CD4-positive, alpha-beta T cell treated with Interleukin-2 at 100 ng/mL for 4 hours (primary cell): Measurements from ENCODE around the gene CIT.

Experiments
- DNase-seq: peaks from one replicate; pipeline ENCODE4 v3.0.0-alpha.2; 2020; ENCODE audit warnings: low spot score

Gene CIT

GRCh38 chr12:119804011-119804641 is 73.0 kb downstream of the CIT start:
- no peak for DNase-seq

DNA sequence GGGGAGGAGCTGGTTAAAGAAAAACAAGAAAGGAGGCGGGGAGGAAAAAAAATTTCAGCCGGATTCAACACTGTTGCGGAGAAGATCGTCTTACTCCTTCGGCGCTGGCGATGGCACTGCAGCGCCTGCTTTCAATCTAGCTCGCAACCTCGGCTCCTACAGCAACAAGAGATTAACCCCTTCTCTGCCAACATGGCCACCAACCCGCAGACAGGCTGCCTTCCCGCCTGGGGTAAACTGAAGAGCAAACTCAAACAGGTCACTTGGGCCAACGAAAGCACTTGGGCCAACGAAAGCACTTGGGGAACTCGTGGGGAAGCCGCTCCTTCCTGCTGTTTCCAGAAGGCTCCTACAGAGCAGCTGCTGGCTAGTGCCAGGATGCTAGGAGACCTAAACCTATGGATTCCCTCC is 73.7 kb downstream of the CIT start:
- no peak for DNase-seq

DNA sequence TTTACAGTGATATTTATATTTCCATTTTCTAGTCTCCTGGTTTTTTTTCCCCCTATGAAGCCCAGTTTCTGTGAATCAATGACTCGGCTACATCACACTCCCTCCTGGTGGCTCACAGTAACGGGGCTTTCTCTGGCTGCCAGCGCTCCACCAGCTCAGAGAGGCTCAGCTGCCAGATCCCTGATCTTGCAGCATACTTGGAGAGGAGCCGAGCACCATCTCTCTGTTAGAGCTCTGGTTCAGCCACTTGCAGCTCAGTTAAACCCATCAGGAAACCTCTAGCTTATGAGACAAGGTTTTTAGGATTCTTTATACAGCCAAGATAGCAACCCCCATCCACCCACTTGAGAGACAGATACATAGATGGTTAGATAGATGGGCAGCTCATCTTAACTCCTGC is 74.6 kb downstream of the CIT start:
- DNase-seq, result no peak

DNA sequence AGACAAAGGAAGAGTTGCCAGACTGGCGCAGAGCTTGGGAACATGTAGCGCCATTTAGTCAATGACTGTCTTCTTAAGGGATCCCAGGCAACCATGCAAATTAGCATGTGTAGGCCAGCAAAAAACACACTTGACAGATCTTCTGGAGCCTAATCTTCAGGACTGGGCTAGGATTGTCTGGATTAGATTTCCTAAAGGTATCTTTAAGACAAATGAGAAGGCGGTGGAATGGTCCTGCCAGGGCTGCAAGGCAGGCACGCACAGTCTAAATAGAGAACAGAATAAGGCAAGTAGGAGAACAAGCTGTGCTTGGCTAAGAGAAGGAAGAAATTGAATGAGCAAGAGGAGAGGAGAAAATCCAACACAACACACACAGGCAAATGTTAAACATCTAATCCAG is 80.0 kb downstream of the CIT start:
- DNase-seq, result no peak

DNA sequence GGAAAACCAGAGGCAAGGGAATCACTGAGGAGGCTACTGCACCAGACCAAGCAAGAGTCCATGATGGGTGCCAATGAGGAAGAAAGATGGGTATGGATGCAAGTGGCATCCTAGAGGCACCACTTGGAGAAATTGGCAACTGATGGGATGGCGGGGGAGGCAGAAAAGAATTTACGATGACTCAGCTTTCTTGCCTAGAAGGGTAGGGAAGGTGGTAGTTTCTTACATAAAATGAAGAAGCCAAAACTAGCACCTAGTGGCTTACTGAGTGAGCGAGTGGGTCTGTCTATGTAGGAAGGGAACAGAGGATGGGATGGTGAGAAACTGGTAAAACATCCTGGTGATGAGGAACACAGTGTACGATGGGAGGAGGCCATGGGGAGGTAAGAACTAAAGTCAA is 80.8 kb downstream of the CIT start:
- DNase-seq, result no peak

- no peak for DNase-seq
Observed at GRCh38 chr12:119791453-119791852, 85.7 kb downstream of the CIT start.

- no peak for DNase-seq
Observed at GRCh38 chr12:119788786-119789185, 88.3 kb downstream of the CIT start.

DNA sequence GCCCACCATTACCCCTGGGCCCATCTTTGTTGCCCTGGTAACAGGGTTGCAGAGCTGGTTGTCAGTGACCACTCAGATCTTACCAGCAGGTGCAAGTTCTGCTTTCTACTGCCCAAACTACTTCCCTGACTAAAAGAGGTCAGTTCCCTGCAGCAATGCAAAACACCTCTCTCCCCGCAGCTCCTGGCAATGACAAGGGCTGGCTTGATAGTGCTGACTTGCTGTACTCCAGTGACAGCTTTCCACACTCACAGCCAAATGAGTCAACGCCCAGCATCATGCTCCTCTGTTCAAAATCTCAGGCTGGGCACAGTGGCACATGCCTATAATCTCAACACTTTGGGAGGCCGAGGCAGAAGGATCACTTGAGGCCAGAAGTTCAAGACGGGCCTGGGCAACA is 90.6 kb downstream of the CIT start:
- DNase-seq, result no peak

GRCh38 chr12:119784673-119785072 is 92.4 kb downstream of the CIT start:
- DNase-seq, result no peak

DNA sequence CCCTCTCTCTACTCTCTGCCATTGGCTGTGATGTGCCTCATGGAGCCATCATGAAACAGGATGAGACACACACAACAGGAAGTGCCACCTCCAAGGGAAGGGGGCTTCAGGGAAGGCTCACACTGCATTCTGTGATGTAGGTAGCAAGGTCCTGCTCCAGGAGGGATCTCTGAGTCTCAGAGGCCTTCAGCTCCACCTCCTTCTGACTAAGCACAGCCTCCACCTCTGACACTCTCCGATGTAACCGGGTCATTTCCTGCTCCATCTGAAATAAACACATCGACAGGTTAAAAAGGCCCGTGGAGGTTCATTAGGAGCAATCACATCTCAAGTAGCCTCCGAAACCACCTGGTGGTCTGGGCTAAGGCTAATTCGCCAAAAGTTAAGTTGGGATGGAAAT is 93.3 kb downstream of the CIT start:
- DNase-seq, result no peak

- DNase-seq, result no peak
Observed at GRCh38 chr12:119781804-119782203, 95.3 kb downstream of the CIT start.

GRCh38 chr12:119780786-119781434 is 96.2 kb downstream of the CIT start:
- DNase-seq, result no peak

- no peak for DNase-seq
Observed at GRCh38 chr12:119775246-119775895, 101.7 kb downstream of the CIT start.

DNA sequence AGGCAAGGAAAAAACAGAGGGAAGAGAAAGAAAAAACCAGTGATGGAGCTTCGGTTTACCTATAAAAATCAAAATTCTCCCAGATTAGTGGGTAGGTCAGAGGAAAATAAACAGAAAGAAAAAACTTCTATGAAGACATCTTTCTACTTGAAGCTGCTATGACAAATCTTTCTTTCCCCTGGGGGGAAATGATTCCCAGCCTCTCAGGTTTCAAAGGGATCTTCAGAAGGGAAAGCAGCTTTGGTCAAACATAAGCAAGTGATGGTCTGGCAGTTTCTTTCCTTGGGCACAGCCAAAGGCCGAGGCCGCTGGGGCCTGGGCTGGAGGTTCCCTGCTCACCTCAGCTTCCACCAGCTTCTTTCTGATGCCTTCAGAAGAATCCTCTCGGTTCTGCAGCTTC is 104.7 kb downstream of the CIT start:
- DNase-seq, result no peak

- no peak for DNase-seq
Observed at GRCh38 chr12:119770146-119770545, 107.0 kb downstream of the CIT start.

DNA sequence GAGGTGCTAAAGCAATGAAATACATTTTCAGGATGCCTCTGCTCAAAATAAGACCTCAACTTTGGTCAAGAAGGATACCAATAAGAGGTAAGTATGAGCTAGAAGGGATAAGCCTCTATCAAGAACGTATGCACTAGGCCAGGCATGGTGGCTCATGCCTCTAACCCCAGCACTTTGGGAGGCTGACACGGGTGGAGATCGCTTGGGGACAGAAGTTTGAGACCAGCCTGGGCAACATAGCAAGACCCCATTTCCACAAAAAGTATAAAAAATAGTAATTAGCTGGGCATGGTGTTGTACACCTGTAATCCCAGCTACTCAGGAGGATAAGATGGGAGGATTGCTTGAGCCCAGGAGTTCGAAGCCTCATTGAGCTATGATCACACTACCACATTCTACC is 114.5 kb downstream of the CIT start:
- DNase-seq, result no peak

DNA sequence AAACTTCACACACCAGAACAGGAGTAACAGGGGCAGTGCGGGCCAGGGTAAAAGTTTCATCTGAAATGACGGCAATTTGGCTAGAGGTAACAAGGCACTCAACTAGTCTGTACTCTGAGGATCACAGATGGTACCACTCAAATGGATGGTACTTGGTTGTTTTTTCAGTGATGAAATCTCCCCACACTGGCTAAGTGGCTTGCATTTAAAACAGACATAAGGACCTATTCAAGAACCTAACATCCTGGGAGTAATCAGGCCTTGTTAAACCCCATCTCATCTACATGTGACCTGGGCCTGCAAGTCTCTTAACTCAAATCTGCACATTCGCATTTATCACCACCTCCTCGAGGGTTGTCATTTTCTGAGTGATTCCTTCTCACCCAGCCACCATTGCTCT is 118.4 kb downstream of the CIT start:
- DNase-seq, result no peak

DNA sequence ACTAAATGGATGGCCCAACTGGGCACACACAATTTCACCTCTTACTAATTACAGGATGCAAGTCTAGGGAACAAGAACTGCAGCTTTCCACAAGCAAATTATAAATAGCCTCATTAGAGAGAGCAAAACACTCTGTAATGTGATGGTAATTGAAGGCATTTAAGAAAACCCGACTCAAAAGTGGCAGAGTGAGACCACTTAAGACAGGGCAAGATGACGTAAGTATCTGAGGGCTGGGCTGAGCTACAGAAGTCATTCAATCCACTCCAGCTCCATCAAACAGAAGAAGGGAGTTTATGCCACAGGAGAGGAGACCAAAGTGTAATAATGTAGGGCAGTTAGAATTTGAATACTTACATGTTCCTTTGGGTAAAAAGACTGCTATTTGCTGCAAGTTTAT is 118.9 kb downstream of the CIT start:
- DNase-seq, result no peak

DNA sequence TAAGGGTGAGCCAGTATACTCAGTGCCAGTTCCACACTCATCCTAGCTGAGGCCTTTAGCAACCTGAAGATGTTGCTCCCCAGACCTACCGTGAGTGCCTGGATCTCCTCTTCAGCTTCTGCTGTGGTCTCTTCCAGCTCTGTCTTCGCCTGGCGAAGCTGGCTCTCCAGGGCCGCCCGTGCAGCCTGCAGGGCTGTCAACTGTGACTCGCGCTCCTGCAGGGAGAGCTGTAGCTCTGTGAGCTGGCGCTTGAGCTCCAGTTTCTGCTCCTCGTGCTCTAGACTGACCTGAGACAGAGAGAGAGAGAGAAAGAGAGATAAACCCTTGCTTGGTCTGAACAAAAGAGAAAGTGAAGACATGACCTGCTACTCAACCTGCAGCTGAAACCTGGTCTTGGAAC is 125.2 kb downstream of the CIT start:
- DNase-seq, result no peak

DNA sequence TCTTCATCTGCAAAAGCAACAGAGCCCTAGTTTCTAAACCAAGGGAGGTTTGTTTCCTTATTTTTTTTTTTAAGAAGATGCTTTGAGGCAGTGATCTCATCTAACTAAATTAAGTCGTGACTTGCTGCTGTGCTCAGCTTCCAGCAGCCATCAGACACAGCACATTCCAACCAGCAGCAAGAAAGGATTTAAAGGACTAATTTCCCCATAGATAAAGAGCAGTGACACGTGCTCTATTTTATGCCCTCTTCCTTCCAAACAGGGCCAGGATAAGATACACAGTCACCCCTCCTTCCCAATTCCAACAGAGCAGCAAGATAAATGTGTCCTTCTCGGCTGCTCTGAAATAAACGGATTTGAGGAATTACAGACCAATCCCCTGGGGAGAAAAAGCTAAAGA is 127.5 kb downstream of the CIT start:
- DNase-seq, result no peak

GRCh38 chr12:119748497-119748896 is 128.6 kb downstream of the CIT start:
- no peak for DNase-seq

DNA sequence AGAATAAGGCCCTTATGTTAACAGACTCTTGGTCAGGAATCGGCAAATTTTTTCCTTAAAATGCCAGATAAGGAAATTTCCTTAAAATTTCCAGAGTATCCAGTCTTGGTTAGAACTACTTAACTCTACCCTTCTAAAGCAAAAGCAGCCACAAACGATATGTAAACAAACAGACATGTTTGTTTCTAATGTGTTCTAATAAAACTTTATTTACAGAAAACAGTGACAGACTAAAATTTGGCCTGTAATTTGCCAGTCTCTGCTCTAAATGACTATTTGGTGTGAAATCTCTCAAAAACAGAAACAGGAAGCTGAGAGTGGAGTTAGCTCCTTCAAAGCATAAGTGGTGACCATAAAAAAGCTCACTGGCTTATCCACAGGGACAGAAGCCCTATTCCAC is 131.0 kb downstream of the CIT start:
- DNase-seq, result no peak

DNA sequence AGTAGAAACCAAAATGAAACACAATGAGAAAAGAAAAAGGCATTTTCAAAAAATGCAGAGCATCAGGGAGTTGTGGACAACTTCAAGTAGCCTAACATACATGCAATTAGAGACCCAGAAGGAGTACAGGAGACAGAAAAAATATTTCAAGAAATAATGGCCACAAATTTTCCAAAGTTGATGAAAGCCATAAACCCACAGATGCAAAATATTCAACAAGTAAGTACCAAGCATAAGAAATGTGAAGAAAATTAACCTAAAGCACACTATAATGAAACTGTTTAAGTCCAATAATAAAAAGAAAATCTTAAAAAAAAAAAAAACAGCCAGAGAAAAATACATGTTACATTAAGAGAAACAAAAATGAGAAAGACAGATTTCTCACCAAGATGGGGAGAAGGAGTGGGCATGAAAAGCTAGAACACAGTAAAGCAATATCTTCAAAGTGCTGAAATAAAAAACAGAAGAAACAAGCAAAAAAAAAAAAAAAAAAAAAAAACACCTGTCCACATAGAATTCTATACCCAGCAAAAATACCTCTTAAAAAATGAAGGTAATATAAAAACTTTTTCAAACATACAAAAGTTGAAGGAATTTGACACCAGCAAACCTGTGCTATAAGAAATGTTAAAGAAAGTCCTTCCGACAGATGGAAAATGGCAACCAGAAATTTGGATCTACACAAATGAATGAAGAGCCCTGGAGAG is 132.1 kb downstream of the CIT start:
- no peak for DNase-seq
